MM.1S (cell line): ENCODE results near the gene RAB1B.

Source experiments
- DNase-seq: peaks from one replicate; pipeline ENCODE4 v3.0.0-alpha.2; 2015
- H2AFZ ChIP-seq: fragments of 300-600 bp; sonication (generic); 2 replicates; pipeline ENCODE4 v1.6.0; 2016; ENCODE audit warnings: antibody characterized with exemption, low read length
- H3F3A ChIP-seq: fragments of 300-600 bp; sonication (generic); 2 replicates; pipeline ENCODE4 v1.6.1; 2016; ENCODE audit warnings: mild to moderate bottlenecking, antibody characterized with exemption, low read length, moderate library complexity, mixed read lengths; ENCODE audit not compliant: insufficient read depth
- H3K27ac ChIP-seq: fragments of 300-600 bp; sonication (generic); 2 replicates; pipeline ENCODE4 v1.5.1; 2016; ENCODE audit warnings: mild to moderate bottlenecking, low read length
- H3K27me3 ChIP-seq: fragments of 300-600 bp; sonication (generic); replicated peaks from 2 replicates; pipeline ENCODE4 v1.6.0; 2016; ENCODE audit warnings: low read length; ENCODE audit not compliant: insufficient read depth
- H3K36me3 ChIP-seq: fragments of 300-600 bp; sonication (generic); replicated peaks from 2 replicates; pipeline ENCODE4 v1.6.1; 2016; ENCODE audit warnings: mild to moderate bottlenecking, low read length, mixed read lengths; ENCODE audit not compliant: insufficient read depth
- H3K4me1 ChIP-seq: fragments of 300-600 bp; sonication (generic); 2 replicates; pipeline ENCODE4 v1.6.1; 2016; ENCODE audit warnings: low read length, mixed read lengths
- H3K4me2 ChIP-seq: fragments of 300-600 bp; sonication (generic); 2 replicates; pipeline ENCODE4 v1.6.0; 2016; ENCODE audit warnings: low read depth, low read length
- H3K4me3 ChIP-seq: fragments of 300-600 bp; sonication (generic); 2 replicates; pipeline ENCODE4 v1.5.1; 2016; ENCODE audit warnings: low read length, mixed read lengths
- H3K79me2 ChIP-seq: fragments of 300-600 bp; sonication (generic); 2 replicates; pipeline ENCODE4 v1.6.1; 2016; ENCODE audit warnings: mixed run types, low read length, mixed read lengths
- H3K9ac ChIP-seq: fragments of 300-600 bp; sonication (generic); 2 replicates; pipeline ENCODE4 v1.6.1; 2016; ENCODE audit warnings: low read length, mixed read lengths
- H3K9me2 ChIP-seq: fragments of 300-600 bp; sonication (generic); replicated peaks from 2 replicates; pipeline ENCODE4 v1.6.1; 2016; ENCODE audit warnings: mild to moderate bottlenecking, low read length, mixed read lengths; ENCODE audit not compliant: insufficient read depth
- H3K9me3 ChIP-seq: fragments of 300-600 bp; sonication (generic); replicated peaks from 2 replicates; pipeline ENCODE4 v1.6.1; 2016; ENCODE audit warnings: mild to moderate bottlenecking, low read length, mixed read lengths; ENCODE audit not compliant: insufficient read depth
- H4K20me1 ChIP-seq: fragments of 300-600 bp; sonication (generic); 2 replicates; pipeline ENCODE4 v1.6.1; 2016; ENCODE audit warnings: mild to moderate bottlenecking, low read length, moderate library complexity, mixed read lengths; ENCODE audit not compliant: insufficient read depth
- EZH2 ChIP-seq: fragments of 300-600 bp; sonication (generic); optimal IDR thresholded peaks from 2 replicates; pipeline ENCODE3; 2017; ENCODE audit warnings: low read depth, mild to moderate bottlenecking, antibody characterized with exemption, low read length, mixed read lengths
- EZH2phosphoT487 ChIP-seq: fragments of 300-600 bp; sonication (generic); IDR thresholded peaks from 2 replicates; pipeline ENCODE4 v1.6.1; 2018; ENCODE audit warnings: antibody characterized with exemption, low read length
- TF ChIP-seq, protein P1 (sequence below): fragments of 300-600 bp; sonication (generic); IDR thresholded peaks from 2 replicates; pipeline ENCODE4 v1.5.1; 2016; ENCODE audit warnings: antibody characterized with exemption, low read length, mixed read lengths

The RAB1B gene

DNA sequence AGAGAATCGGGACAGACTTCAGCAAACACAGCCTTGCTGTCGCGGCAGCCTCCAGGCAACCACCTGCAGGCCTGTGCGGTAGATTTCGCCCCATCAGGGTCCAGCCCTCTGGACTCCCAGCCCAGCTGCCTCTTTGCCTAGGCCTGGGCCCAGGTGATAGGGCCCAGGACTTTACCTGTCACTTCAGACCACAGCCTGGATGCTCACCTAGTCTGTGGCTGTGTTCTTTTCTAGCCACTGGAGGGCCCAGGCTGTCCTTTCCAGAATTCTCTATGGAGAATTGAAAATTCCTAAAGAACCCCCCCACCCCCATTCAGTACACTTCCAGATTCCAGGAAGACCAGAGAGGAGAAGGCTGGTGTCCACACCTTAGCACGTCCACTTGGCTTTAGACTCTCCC lies 30.6 kb upstream of the RAB1B start:
- H3K27me3 ChIP-seq: no peaks in the 10 kb centered on the region
- H3K9me3 ChIP-seq: no peaks in the 10 kb centered on the region
- no peaks in the 10 kb centered on the region for H3K79me2 ChIP-seq
- no peaks in the 10 kb centered on the region for H3K36me3 ChIP-seq
- H3K9ac ChIP-seq: no peak overlapping the region
- no peak overlapping the region for H2AFZ ChIP-seq
- H3F3A ChIP-seq: no peaks in the 10 kb centered on the region
- no peak overlapping the region for H3K27ac ChIP-seq
- H3K9me2 ChIP-seq: no peaks in the 10 kb centered on the region
- H3K4me1 ChIP-seq: no peaks in the 10 kb centered on the region
- no peak for DNase-seq
- H3K4me3 ChIP-seq: no peak overlapping the region
- TF ChIP-seq EZH2phosphoT487 (no peak), EZH2 (no peak)
- TF ChIP-seq, protein P1, sequence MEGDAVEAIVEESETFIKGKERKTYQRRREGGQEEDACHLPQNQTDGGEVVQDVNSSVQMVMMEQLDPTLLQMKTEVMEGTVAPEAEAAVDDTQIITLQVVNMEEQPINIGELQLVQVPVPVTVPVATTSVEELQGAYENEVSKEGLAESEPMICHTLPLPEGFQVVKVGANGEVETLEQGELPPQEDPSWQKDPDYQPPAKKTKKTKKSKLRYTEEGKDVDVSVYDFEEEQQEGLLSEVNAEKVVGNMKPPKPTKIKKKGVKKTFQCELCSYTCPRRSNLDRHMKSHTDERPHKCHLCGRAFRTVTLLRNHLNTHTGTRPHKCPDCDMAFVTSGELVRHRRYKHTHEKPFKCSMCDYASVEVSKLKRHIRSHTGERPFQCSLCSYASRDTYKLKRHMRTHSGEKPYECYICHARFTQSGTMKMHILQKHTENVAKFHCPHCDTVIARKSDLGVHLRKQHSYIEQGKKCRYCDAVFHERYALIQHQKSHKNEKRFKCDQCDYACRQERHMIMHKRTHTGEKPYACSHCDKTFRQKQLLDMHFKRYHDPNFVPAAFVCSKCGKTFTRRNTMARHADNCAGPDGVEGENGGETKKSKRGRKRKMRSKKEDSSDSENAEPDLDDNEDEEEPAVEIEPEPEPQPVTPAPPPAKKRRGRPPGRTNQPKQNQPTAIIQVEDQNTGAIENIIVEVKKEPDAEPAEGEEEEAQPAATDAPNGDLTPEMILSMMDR: no peak
- no peaks in the 10 kb centered on the region for H4K20me1 ChIP-seq
- no peak overlapping the region for H3K4me2 ChIP-seq

DNA sequence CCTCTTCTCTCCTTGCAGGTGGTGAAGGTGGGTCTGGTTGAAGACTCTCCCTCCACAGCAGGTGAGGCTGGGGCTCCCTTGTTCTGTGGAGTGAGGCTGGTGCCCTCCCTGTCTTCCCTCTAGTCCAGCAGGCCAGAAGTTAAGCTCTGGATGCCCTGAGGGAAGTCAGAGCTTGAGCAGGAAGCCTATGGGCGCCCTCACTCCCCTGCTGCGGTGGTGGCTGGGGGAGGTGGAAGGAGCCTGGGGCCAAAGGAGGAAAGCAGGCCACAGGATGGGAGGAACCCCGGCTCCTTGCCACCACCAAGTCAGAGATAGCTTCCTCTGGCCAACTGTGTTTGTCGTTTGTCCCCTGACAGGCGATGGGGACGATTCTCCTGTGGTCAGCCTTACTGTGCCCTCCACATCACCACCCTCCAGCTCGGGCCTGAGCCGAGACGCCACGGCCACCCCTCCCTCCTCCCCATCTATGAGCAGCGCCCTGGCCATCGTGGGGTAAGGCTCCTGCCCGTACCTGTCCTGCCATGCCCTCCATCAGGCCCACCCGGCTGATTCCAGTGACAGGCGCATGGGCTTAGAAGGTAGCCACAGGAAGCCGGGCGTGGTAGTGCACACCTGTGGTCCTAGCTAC lies 29.5 kb upstream of the RAB1B start:
- Histone ChIP-seq H3K27ac (no peak overlapping the region), H3K9me3 (no peaks in the 10 kb centered on the region), H2AFZ (no peak overlapping the region), H3K9me2 (no peaks in the 10 kb centered on the region), H3K27me3 (no peaks in the 10 kb centered on the region), H3K9ac (no peak overlapping the region), H3K36me3 (no peaks in the 10 kb centered on the region), H4K20me1 (no peaks in the 10 kb centered on the region), H3K79me2 (no peaks in the 10 kb centered on the region), H3F3A (no peaks in the 10 kb centered on the region), H3K4me2 (no peak overlapping the region), H3K4me3 (no peak overlapping the region), H3K4me1 (no peaks in the 10 kb centered on the region)
- no peak for TF ChIP-seq EZH2
- TF ChIP-seq, protein P1: no peak
- no peak for TF ChIP-seq EZH2phosphoT487
- no peak for DNase-seq

DNA sequence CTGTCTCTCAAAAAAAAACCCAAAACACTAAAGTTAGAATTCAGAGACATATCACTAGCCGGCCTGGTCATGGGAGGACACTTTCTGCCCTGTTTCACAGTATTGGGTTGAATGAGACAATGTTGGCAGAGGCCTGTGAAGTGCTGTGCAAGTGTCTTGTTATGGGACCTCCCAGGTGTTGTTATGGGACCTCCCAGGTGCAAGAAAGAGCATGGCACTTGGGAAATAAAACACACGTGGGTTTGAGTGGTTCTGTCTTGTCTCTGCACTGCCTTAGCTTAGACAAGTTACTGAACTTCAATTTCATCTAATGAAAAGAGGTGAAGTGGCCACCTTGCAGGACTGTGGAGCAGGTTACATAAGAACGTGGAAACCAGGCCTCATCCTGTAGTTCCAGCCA lies 28.9 kb upstream of the RAB1B start:
- Histone ChIP-seq H3K4me3 (no peak overlapping the region), H3K36me3 (no peaks in the 10 kb centered on the region), H3F3A (no peaks in the 10 kb centered on the region), H3K9ac (no peak overlapping the region), H3K4me2 (no peak overlapping the region), H3K9me2 (no peaks in the 10 kb centered on the region), H3K79me2 (no peaks in the 10 kb centered on the region), H3K27ac (no peak overlapping the region), H2AFZ (no peak overlapping the region), H3K27me3 (no peaks in the 10 kb centered on the region), H3K4me1 (no peaks in the 10 kb centered on the region), H3K9me3 (no peaks in the 10 kb centered on the region), H4K20me1 (no peaks in the 10 kb centered on the region)
- DNase-seq: no peak
- no peak for TF ChIP-seq EZH2

DNA sequence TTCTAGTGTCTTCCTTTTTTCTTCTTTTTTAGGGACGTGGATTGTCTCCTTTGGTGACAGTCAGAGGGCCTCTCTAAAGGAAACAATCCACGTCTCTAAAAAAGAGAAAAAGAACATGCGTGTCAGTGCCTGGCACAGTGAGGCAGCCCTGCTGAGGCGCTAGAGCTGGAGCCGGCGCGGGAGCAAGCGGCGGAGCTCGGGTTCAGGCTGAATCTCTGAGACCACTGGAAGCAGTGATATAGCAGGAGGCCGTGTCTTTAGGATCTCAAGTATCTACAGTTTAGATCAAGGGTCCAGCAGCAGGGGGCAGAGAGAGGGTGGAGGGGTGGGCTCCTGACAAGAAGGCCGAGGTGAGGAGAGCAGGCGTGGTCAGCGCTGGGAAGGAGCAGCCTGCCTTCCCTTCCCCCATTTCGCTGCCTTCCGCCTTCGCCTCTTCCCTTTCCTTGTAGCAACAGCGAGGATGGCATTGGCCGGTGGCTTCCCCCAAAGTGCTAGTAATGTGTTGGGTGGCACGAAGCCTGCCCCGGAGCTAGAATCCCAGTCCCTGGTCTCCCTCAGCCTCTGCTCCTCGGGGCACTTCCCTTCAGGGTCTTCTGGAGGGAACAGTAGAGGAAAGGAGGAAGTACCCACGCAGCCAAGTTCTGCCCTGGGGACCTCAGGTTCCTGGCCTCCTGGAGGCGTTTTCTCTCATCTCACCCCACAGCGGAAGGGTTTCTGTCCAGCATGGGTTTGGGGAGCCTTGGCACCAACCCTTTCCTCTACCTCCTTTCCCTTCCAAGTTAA lies 28.2 kb upstream of the RAB1B start:
- H4K20me1 ChIP-seq: no peaks in the 10 kb centered on the region
- H3K27ac ChIP-seq: no peak overlapping the region
- H3K9me3 ChIP-seq: no peaks in the 10 kb centered on the region
- no peaks in the 10 kb centered on the region for H3K4me1 ChIP-seq
- no peaks in the 10 kb centered on the region for H3F3A ChIP-seq
- no peak overlapping the region for H3K4me2 ChIP-seq
- H2AFZ ChIP-seq: no peak overlapping the region
- H3K27me3 ChIP-seq: no peaks in the 10 kb centered on the region
- no peak for TF ChIP-seq EZH2phosphoT487
- TF ChIP-seq, protein P1: no peak
- DNase-seq: no peak
- no peak overlapping the region for H3K4me3 ChIP-seq
- no peaks in the 10 kb centered on the region for H3K79me2 ChIP-seq
- H3K9ac ChIP-seq: no peak overlapping the region
- H3K9me2 ChIP-seq: no peaks in the 10 kb centered on the region
- H3K36me3 ChIP-seq: no peaks in the 10 kb centered on the region
